Activated gamma-delta T cell treated with anti-CD3 and anti-CD28 coated beads, Interleukin-2, amount 50 U/mL, for 16 hours (primary cell): ENCODE results near the gene ALDH3A2.

Experiments
- DNase-seq: peaks from one replicate; pipeline ENCODE4 v3.0.0-alpha.2; 2020; ENCODE audit warnings: low read depth

The ALDH3A2 gene

DNA sequence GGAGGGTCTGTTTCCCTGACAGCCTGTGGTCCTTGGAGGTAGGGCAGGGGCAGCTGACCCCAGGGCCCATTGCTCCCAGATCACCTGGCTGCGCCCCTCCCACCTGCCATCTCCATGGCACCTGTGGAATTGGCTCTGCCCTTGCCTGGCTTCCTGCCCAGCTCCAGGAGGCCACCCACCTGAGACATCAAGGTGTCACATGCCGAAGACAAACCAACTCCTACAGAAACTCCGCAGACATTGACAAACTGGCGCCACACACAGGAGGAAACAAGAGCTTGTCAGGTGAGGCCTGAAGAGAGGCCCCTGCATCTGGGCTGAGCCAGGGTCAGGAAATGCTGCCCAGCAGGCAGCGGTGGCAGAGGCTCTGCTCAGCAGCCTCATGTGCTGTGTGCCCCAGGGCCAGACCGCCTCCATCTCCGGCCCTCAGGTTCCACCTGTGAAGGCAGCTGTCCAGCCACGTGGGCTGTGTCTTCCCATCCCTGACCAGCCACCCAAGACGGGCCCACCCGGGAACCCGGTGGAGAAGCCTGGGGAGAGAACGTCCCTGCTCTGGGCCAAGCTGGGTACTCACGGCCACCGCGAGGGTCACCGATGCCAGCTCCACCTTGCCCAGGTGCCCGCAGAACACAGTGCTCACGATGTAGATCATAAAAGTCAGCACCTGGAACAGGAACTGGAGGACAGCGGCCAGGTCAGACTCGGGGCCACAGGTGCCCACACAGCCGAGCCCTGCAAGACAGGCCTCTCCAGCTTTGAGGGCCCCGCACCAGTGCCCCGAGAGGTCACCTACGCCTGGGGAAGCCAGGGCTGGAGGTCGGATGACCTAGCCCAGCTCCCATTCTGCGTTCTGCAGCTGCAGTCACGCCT lies 66.2 kb downstream of the ALDH3A2 start:
- DNase-seq, result no peak

DNA sequence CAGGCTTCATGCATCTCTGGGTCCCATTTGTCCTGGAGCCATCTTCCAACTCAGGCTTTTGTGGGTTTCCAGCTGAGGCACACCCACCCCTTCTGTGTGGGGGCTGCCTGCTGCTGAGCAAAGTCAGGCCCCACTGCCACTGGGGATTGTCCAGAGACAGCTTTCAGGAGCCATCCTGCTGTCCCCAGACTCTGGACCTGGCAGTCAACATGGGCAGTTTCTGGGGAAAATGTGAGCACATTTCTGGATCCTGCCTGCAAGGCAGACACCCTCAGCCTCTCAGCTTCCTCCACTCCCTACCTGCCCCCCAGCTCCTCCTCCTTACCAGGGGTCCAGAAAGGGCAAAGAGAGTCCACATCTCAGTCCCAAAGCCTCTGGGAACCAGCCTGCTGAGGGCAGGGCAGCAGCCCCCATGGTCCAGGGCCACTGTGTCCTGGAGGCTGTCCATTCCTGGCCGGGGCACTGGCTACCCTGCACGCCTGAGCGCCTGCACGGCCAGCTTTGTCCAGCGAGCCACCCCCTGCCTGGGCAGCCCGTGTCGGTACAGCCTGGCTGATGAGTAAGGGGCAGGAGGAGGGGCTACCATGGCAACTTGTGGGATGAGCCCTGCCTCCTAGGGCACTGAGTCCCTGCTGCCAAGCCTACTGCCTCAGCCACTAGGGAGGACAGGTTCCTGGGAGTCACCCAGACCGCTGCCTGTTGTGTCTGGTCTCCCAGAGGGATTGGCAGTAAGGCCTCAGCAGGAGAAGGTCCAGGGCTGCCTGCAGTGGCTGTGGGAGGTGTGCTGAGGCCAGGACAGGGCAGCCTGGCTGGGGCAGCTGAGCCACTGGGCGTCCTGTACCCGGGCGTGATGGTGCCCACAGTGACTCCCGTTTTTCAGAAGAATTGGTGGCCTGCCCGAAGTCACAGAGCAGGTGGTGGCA lies 67.8 kb downstream of the ALDH3A2 start, which contains the start of gene SLC47A2:
Gene SLC47A2, minus strand, starts transcription at position 477 of the 923 bp plus-strand sequence. Its CDS starts 29 bp downstream, at position 448.
- no peak for DNase-seq

GRCh38 chr17:19717031-19717360 lies 68.4 kb downstream of the ALDH3A2 start:
- no peak for DNase-seq

- DNase-seq, result no peak
These were observed 68.9 kb downstream of the ALDH3A2 start for GRCh38 chr17:19717411-19717908.

DNA sequence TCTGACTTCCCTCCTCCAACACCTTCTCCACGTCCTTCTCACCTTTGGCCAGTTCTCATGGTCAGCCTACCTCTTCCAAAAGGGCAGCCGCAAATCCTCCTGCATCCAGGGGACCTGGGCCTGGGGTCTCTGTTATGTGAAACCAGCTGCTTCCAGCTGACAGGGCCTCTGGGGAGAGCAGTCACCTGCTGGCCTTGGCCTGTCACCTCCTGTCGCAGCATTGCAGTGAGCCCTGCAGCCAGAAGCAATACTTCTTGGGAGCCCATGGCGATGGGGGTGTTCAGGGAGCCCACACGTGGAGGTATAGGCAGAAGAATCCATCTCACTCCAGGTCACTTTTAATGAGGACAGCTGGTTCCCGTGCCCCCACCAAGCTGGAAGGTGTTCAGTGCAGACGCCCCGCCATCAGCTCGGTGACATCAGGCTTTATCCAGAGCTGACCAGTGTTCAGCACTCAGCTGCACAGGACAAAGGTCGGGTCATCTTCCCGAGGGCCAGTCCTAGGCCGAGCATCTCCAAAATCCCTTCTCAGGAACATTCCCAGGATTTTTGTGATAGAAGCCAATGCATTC lies 69.6 kb downstream of the ALDH3A2 start:
- no peak for DNase-seq

DNA sequence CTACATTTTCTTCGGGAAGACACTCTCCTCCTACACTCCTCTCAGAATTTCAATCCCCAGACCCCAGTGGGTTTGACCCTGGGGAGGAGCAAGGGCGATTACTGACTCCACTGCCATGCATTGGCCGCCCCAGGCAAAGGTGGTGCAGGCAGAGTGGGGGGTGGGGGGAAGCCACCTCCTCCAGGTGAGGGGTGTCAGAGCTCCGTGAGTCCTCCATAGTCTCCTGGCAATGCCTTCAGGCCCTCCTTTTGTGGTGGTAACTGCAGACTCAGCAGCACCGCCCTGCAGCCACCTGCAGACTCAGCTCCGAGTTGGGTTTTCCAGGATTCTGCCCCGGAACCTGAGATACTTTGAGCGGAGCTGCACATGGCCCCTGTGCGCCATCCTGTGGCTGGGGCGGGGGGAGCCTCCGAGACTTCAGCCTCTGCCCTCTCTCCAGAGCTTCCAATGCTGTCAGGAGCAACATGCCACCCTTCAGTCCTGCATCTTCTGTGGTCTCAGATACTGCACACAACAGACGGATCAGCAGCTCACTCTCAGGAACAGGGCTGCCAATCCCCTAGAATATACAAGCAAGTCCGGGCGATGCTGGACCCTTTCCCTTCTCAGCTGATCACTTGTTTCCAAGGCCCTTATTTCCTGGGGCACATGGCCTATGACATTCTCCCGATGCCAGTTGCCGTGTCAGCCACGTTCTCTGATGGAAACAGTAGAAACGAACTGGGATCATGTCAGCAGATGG lies 70.2 kb downstream of the ALDH3A2 start:
- no peak for DNase-seq

DNA sequence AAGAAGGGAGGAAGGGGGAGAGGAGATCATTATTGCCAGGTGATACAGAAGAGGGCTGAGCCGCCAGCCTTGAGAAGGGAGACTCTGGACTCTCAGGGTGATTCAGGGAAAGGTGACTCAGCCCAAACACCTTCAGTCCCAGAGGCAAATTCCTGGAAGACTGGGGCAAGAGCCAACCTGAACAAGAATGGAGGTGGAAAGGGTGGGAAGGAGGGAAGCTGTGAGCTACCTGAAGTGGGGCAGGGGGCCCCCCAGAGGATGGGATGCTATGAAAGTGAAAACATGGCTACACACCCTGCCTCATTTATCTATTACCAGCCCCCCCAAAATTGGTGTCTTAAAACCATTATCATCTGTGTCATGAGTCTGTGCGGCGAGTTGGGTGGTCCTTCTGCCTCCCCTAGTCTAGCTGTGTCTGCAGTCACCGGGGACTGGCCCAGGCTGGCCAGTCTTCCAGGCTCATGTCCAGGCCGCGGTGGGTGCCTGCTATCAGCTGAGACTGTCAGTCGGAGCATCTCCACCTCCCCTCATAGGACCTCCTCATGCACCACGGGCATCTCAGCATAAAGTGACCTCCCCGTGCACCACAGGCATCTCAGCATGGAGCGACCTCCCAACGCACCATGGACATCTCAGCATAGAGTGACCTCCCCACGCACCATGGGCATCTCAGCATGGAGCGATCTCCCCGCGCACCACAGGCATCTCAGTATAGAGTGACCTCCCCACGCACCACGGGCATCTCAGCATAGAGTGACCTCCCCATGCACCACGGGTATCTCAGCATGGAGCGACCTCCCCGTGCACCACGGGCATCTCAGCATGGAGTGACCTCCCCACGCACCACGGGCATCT lies 71.0 kb downstream of the ALDH3A2 start:
- DNase-seq, result no peak

- DNase-seq, result no peak
These were observed 71.6 kb downstream of the ALDH3A2 start for GRCh38 chr17:19720210-19720475.

DNA sequence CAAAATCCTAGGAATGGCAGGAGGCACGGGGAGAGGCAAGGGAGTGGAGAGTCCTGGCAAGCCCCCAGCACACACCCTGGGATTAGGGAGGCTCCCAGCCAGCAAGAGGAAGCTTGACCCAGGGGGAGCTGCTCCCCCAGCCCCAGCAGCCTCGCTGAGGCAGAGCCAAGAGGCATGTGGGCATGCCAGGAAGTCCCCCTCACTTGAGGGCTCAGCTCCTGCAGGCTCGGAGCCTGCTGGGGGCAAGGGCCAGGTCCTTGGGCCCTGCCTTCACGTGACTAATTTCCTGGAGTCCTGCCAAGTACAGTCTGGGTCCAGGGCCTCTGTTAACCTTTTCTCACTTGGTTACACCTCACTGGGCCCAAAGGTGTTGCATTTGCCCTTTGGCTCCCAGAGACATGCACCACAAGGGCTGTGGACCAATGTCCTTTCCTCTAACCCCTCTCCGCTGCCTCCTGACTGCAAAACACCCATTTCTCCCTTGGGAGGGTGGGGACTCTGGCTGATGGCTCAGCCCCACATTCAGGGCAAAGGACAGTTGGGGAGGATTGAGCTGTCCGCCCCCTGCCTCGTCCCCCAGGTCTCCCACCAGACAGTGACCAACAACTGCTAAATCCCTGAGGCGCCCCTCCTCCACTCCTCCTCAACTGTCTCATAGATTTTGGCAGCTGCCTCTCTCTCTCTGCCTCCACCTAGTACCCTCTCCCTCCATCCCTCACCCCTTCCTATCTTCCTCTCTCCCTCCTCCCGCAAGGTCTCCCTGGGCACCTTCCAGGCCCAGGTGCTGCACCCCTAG lies 72.3 kb downstream of the ALDH3A2 start:
- DNase-seq, result no peak

GRCh38 chr17:19723964-19724363 lies 75.4 kb downstream of the ALDH3A2 start:
- no peak for DNase-seq

DNA sequence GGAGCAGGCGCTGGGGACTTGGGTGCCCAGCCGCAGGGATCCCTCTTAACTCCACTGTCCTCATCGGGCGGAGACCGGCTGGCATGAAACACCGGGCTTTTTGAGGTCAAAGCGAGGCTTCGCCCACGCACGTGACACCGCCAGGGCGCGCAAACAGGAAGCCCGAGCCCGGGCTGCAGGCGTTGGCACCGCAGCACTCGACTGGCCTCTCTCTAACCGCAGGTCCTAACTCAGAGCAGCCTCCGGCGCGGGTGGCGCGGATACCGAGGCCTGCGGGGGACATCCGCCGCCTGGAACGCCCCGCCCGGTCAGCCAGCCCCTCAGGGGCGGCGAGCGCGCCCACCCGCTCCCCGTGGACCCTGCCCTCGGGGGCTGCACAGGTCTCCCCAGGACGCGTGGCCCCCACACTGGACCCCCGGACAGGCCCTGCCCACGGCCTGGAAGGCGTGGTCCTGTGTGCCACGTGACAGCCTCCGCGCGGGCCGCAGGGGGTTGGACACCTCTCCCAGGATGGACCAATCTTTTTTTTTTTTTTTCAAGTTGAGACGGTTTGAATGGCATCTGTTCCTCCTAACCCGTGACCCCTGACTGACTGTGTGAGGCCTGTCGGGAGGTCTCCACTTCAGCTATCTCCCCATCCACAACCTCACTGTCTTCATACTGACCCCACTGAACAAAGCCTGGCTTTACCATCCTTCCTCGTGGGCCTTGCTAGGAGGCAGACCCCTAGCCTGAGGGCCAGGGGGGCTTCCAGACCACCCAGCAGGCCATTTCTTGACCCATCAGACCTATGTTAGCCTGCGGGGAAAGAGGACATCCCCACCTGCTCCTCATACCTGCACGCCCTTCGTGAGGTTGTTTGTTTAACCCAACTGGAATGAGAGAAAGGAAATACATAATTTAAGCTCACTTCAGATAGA lies 76.2 kb downstream of the ALDH3A2 start:
- peak; percentile 18 for DNase-seq

- no peak for DNase-seq
These were observed 76.9 kb downstream of the ALDH3A2 start for GRCh38 chr17:19725486-19725885.

GRCh38 chr17:19726631-19727376 lies 78.3 kb downstream of the ALDH3A2 start:
- no peak for DNase-seq
